ENCODE measurements around the gene OR10A6.

The OR10A6 gene, protein sequence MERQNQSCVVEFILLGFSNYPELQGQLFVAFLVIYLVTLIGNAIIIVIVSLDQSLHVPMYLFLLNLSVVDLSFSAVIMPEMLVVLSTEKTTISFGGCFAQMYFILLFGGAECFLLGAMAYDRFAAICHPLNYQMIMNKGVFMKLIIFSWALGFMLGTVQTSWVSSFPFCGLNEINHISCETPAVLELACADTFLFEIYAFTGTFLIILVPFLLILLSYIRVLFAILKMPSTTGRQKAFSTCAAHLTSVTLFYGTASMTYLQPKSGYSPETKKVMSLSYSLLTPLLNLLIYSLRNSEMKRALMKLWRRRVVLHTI

GRCh38 chr11:7931168-7931567 lies at the start of gene OR10A6:
Gene OR10A6, minus strand, starts transcription at chr11:7931268. Its CDS starts 2,606 bp downstream, at chr11:7928662.
- no peak for ATAC-seq
- no peak for DNase-seq

DNA sequence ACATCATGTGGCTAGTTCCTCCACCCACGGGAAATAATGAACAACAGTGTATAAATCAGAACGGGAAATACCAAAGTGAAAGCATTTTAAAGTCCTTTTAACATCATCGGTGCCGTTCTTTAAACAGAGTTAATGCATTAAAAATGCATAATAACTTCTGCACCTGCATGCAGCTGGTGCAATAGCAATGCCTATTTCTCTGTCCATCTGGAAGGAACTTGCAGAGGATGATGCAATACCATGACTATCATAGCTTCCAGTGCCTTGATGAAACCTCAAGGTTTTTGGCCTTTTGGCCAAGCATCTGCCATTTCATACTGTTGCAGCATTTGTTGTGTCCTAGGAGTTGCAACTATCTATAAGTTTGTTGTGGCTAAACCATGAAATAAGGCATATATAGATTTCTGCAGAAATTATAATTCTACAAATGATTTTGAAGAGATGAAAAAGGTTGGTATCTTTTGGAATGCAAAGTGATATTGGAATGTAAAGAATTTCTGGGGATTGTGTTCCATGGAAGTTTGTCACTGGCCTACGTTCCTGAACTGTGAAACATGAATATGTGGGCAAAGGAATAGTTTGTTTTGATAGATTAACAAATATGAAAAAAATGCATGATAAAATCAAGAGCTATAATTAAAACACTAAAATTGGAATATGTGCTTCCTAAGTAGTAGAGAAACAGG lies 46.3 kb upstream of the OR10A6 start:
- DNase-seq, result no peak

GRCh38 chr11:7974668-7975067 lies 43.6 kb upstream of the OR10A6 start:
- no peak for DNase-seq
- ATAC-seq, result no peak

More for the DNA sequence above, 46.3 kb upstream of the OR10A6 start:
- ATAC-seq, result no peak

DNA sequence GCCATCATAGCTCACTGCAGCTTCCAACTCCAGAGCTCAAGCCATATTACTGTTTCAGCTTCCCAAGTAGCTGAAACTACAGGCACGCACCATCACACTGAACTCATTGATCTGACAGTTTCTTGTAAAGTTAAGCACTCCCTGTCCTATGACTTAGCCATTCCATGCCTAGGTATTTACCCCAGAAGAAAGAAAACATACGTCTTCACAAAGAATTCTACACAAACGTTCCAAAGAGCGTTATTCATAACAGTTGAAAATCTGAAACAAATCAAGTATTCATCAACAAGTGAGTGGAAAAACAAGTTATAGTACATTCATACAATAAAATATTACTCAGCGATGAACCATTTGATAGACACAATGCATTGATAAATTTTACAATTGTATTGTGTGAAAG lies 41.9 kb upstream of the OR10A6 start:
- ATAC-seq (no peak), DNase-seq (no peak)

DNA sequence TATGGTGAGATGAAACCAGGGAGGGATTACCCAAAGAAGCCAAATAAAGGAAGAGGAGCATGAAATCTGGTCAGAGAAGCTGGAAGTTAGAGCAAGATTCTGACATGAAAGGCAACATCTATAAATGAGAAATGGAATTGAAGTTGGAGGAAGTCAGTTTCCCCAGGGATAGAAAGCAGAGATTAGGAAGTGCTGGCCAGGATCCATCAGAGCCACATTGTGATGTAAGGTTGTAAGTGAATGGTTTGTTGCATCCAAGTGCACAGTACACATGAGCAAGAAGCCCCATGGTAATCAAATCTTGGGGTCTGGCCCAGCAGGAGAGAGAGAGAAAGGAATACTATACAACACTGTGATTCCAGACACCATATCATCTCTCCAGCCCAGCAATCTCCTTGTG lies 40.8 kb upstream of the OR10A6 start:
- ATAC-seq, result no peak
- DNase-seq, result no peak

GRCh38 chr11:7969756-7970646 lies 38.9 kb upstream of the OR10A6 start:
- DNase-seq (no peak), ATAC-seq (no peak)

DNA sequence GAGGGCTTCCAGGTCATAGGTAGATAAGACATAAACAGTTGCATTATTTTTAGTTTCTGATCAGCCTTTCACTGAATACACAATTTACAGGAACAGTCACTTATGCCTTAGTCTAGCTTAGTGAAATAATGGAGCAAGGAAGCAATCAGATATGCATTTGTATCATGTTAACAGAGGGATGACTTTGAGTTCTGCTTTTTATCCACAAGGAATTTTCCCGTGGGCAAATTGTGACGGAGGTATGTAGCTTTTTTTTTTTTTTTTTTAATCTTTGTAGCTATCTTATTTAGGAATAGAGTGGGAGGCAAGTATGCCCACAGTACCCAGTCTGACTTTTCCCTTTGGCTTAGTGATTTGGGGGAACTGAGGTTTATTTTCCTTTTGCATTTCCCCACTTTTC lies 37.6 kb upstream of the OR10A6 start:
- DNase-seq, result no peak
- ATAC-seq, result no peak

GRCh38 chr11:7967826-7968225 lies 36.8 kb upstream of the OR10A6 start:
- no peak for ATAC-seq
- DNase-seq, result no peak

GRCh38 chr11:7967097-7967496 lies 36.0 kb upstream of the OR10A6 start:
- DNase-seq (no peak), ATAC-seq (no peak)

DNA sequence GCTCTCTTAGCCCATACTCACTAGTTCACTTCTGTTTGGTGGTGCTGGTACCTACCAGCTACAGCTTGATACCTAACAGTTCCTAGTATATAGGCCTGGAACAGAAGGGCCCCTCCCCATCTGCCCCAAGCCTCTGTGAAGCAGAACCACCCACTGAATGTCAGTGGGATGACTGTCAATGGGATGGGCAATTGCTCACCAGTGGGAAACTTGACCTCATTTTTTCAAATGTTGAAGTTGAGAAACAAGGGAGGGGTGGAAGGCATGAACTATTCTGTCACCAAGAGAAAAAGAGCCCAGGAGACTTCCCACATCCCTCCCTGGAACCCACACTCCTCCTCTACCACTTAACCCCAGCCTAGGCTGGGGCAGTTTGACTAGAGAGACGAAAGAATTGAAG lies 34.3 kb upstream of the OR10A6 start, which contains the start of gene NLRP10:
NLRP10 (minus strand) TSS at position 62 of the 400 bp plus-strand sequence. CDS start 1,952 bp downstream, outside the sequence.
- no peak for DNase-seq
- ATAC-seq, result no peak

GRCh38 chr11:7964873-7965272 lies 33.8 kb upstream of the OR10A6 start:
- ATAC-seq, result no peak
- no peak for DNase-seq

DNA sequence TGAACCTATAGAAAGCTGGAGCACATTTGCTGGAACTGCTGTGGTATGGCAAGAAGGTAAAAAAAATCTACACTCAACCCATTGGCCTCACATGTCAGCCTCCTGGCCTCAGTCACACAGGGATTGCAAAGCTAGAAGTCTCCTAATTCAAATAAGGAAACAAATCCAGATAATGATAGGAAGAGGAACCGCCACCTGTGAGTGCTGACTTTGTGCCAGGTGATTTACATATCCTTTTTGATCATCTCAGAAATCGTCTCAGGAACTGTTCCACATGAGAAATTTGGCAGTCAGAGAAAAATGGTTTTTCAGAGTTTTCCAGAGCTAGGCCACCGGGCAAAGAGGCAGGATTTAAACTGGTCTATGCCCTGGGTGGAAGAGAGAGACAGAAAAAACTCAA lies 33.2 kb upstream of the OR10A6 start:
- DNase-seq, result no peak
- ATAC-seq, result no peak

DNA sequence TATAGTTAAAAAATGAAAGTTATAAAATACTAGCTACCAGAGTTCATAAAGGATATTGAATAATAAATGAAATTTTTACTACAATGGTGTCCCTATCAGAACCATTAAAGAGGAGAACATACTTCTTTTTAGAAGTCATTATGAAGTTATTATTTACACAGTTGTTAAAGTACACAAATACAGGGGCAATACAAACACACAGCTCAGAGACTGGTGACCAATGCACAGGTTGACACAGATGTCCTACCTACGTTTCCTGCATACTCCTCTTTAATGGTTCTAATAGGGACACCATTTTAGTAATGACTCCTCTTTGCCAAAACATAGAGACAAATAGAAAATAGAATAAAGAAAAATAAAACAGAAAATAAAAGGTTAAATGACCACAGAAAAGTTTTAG lies 24.1 kb upstream of the OR10A6 start:
- DNase-seq (no peak), ATAC-seq (no peak)

DNA sequence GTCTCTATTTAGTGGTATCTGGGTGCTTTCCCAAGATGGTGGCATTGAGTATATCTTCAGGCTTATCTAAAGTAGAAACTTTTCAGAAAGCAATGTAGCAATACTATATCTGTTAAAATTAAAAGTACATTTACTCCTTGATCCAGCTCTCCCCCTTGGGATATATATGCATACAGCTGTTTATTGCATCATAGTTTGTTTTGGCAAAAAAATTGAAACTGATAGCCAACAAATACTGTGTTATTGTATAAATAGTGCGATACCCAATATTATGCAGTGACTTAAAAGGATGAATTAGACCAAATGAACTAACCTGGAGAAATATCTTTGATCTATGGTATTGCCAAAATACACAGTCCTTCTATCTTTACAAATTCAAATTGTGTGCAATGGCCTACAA lies 18.9 kb upstream of the OR10A6 start:
- no peak for ATAC-seq
- DNase-seq, result no peak

GRCh38 chr11:7944123-7944522 lies 13.1 kb upstream of the OR10A6 start:
- ATAC-seq (no peak), DNase-seq (no peak)

DNA sequence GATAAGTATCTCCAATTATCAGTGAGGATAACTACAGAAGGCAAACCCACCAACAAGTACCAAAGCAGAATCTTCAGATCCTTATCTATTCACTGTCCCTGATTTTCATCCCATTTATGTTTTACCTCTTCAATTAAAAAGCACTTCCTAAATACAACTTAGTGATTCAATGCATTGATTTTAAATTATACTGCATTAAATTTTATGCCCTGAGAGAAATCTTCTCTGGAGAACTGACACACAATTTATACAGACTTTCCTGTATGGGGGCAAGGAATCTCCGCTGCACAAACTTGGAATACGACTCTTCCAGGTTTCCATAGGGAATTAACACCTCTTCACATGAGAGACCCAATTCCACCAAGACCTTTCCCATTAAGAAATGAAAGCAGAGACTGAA lies 10.5 kb upstream of the OR10A6 start, which contains the start of gene OR10A3:
OR10A3 (minus strand) TSS at position 101 of the 400 bp plus-strand sequence. CDS start 2,188 bp downstream, outside the sequence.
- ATAC-seq, result no peak

GRCh38 chr11:7941146-7941545 lies 10.1 kb upstream of the OR10A6 start:
- DNase-seq (no peak), ATAC-seq (no peak)

More for the DNA sequence above, 10.5 kb upstream of the OR10A6 start, which contains the start of gene OR10A3:
- DNase-seq, result no peak

GRCh38 chr11:7936615-7937014 lies 5.5 kb upstream of the OR10A6 start:
- DNase-seq (no peak), ATAC-seq (no peak)

DNA sequence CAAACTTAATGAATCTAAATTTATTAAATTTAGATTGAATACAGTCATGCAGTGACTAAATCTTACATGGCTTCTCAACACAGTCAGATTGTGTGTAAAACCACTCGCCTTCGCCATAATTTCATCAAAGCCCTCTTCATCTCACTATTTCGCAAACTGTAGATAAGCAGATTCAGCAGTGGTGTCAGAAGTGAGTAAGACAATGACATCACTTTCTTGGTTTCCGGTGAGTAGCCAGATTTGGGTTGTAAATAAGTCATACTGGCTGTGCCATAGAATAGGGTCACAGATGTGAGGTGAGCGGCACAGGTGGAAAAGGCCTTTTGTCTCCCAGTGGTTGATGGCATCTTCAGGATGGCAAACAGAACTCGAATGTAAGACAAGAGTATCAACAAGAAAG lies 3.4 kb downstream of the OR10A6 start:
- ATAC-seq (no peak), DNase-seq (no peak)

DNA sequence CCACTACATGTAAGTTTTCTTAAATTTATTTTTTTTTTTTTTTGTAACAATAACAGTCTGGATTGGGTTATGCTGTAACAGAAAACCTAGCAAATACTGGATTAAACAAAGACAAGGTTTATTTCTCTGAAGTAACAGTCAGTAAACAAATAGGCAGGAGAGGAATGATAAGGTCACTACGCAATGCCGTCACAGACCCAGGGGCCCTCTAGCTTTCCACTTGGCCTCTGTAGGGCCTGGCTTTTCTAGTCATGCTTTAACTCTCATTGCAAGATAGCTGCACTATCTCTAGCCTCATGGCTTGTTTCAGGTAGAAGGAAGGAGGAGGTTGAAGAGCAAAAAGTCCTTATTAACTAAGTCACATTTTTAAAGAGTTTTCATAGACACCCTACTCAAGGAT lies 6.5 kb downstream of the OR10A6 start:
- DNase-seq (no peak), ATAC-seq (no peak)

- DNase-seq (no peak), ATAC-seq (no peak)
Observed at GRCh38 chr11:7918141-7918540, 12.9 kb downstream of the OR10A6 start.

- ATAC-seq (no peak), DNase-seq (no peak)
Observed at GRCh38 chr11:7911011-7911410, 20.1 kb downstream of the OR10A6 start.
